ENCODE measurements around the gene RPAIN.

RPAIN gene

GRCh38 chr17:5413682-5414081 lies 6.3 kb upstream of the RPAIN start (continued):
- TF ChIP-seq REPIN1 (tag by site-specific recombination; IDR thresholded peaks at IDR 0.05; ENCODE audit: low read depth) (no peak), ZNF610 (tag by site-specific recombination; IDR thresholded peaks at IDR 0.05; ENCODE audit: borderline replicate concordance) (no peak), ZNF341 (tag by site-specific recombination; IDR thresholded peaks at IDR 0.05; ENCODE audit: low read depth) (no peak), ZNF560 (tag by site-specific recombination; IDR thresholded peaks at IDR 0.05; ENCODE audit: borderline replicate concordance) (no peak), ZNF354C (tag by site-specific recombination; IDR thresholded peaks at IDR 0.05; ENCODE audit: borderline replicate concordance, low read depth) (no peak), AEBP2 (tag by site-specific recombination; IDR thresholded peaks at IDR 0.05; ENCODE audit: borderline replicate concordance) (no peak), SETDB1 (IDR thresholded peaks at IDR 0.05; ENCODE audit: insufficient read length, low read length) (no peak), ZNF302 (tag by site-specific recombination; IDR thresholded peaks at IDR 0.05; ENCODE audit: low read depth) (no peak), ZNF626 (tag by site-specific recombination; IDR thresholded peaks at IDR 0.05) (no peak), ZNF394 (tag by site-specific recombination; IDR thresholded peaks at IDR 0.05; ENCODE audit: borderline replicate concordance) (peak; percentile 62; the same call in 1 of the 2 replicates), ZNF621 (tag by site-specific recombination; IDR thresholded peaks at IDR 0.05) (no peak), ZNF677 (tag by site-specific recombination; IDR thresholded peaks at IDR 0.05) (no peak), ZBTB17 (tag by site-specific recombination; IDR thresholded peaks at IDR 0.05) (peak; percentile 89), ZNF558 (tag by site-specific recombination; IDR thresholded peaks at IDR 0.05) (peak; percentile 79; the same call in 1 of the 2 replicates), ZNF23 (tag by site-specific recombination; IDR thresholded peaks at IDR 0.05; ENCODE audit: borderline replicate concordance) (no peak), BCL11B (tag by site-specific recombination; IDR thresholded peaks at IDR 0.05; ENCODE audit: low read depth) (no peak), ZNF785 (tag by site-specific recombination; IDR thresholded peaks at IDR 0.05) (no peak), ZNF701 (tag by site-specific recombination; IDR thresholded peaks at IDR 0.05) (no peak), ZNF426 (tag by site-specific recombination; IDR thresholded peaks at IDR 0.05) (no peak), ZNF768 (tag by site-specific recombination; IDR thresholded peaks at IDR 0.05) (no peak), ZNF658 (tag by site-specific recombination; IDR thresholded peaks at IDR 0.05) (no peak), ZEB2 (tag by site-specific recombination; IDR thresholded peaks at IDR 0.05) (peak; percentile 98), ZNF521 (tag by site-specific recombination; IDR thresholded peaks at IDR 0.05) (no peak), ZFP69B (tag by site-specific recombination; IDR thresholded peaks at IDR 0.05) (0 out of 2 replicates have a peak, but pooled peaks have one; percentile 57), ZNF664 (tag by site-specific recombination; IDR thresholded peaks at IDR 0.05) (no peak; the same call in 1 of the 2 replicates), ZNF776 (tag by site-specific recombination; IDR thresholded peaks at IDR 0.05; ENCODE audit: borderline replicate concordance) (no peak), ZNF596 (tag by site-specific recombination; IDR thresholded peaks at IDR 0.05) (no peak), ZNF747 (tag by site-specific recombination; IDR thresholded peaks at IDR 0.05) (no peak), ZNF239 (tag by site-specific recombination; IDR thresholded peaks at IDR 0.05) (no peak)
- TF ChIP-seq, protein P1, sequence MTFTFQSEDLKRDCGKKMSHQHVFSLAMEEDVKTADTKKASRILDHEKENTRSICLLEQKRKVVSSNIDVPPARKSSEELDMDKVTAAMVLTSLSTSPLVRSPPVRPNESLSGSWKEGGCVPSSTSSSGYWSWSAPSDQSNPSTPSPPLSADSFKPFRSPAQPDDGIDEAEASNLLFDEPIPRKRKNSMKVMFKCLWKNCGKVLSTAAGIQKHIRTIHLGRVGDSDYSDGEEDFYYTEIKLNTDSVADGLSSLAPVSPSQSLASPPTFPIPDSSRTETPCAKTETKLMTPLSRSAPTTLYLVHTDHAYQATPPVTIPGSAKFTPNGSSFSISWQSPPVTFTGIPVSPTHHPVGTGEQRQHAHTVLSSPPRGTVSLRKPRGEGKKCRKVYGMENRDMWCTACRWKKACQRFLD (tag by site-specific recombination; IDR thresholded peaks at IDR 0.05) = no peak
- TF ChIP-seq, protein P2, sequence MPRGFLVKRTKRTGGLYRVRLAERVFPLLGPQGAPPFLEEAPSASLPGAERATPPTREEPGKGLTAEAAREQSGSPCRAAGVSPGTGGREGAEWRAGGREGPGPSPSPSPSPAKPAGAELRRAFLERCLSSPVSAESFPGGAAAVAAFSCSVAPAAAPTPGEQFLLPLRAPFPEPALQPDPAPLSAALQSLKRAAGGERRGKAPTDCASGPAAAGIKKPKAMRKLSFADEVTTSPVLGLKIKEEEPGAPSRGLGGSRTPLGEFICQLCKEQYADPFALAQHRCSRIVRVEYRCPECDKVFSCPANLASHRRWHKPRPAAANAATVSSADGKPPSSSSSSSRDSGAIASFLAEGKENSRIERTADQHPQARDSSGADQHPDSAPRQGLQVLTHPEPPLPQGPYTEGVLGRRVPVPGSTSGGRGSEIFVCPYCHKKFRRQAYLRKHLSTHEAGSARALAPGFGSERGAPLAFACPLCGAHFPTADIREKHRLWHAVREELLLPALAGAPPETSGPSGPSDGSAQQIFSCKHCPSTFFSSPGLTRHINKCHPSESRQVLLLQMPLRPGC (tag by site-specific recombination; IDR thresholded peaks at IDR 0.05) = peak; percentile 85
- TF ChIP-seq, protein P3, sequence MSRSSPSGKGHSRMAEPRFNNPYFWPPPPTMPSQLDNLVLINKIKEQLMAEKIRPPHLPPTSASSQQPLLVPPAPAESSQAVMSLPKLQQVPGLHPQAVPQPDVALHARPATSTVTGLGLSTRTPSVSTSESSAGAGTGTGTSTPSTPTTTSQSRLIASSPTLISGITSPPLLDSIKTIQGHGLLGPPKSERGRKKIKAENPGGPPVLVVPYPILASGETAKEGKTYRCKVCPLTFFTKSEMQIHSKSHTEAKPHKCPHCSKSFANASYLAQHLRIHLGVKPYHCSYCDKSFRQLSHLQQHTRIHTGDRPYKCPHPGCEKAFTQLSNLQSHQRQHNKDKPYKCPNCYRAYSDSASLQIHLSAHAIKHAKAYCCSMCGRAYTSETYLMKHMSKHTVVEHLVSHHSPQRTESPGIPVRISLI (tag by site-specific recombination; IDR thresholded peaks at IDR 0.05) = no peak
- TF ChIP-seq, protein P4, sequence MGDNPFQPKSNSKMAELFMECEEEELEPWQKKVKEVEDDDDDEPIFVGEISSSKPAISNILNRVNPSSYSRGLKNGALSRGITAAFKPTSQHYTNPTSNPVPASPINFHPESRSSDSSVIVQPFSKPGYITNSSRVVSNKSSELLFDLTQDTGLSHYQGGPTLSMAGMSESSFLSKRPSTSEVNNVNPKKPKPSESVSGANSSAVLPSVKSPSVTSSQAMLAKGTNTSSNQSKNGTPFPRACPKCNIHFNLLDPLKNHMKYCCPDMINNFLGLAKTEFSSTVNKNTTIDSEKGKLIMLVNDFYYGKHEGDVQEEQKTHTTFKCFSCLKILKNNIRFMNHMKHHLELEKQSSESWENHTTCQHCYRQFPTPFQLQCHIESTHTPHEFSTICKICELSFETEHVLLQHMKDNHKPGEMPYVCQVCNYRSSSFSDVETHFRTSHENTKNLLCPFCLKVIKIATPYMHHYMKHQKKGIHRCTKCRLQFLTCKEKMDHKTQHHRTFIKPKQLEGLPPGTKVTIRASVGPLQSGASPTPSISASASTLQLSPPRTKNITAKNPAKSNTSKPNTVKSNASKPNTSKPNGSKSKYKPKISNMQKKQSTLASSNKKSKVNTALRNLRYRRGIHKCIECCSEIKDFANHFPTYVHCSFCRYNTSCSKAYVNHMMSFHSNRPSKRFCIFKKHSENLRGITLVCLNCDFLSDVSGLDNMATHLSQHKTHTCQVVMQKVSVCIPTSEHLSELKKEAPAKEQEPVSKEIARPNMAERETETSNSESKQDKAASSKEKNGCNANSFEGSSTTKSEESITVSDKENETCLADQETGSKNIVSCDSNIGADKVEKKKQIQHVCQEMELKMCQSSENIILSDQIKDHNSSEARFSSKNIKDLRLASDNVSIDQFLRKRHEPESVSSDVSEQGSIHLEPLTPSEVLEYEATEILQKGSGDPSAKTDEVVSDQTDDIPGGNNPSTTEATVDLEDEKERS (tag by site-specific recombination; IDR thresholded peaks at IDR 0.05) = no peak

Data from HEK293 (cell line).